Nephron progenitor cell (in vitro differentiated cells): ENCODE data around the gene JMJD1C.

Experiments
- DNase-seq: peaks from one replicate; pipeline ENCODE4 v3.0.0; 2021
- H3K27ac Mint-ChIP-seq: 2 replicates; pipeline ENCODE4 v1.8.0; 2021; ENCODE audit warnings: mild to moderate bottlenecking, moderate library complexity, mixed read lengths
- H3K27me3 Mint-ChIP-seq: 2 replicates; pipeline ENCODE4 v1.8.0; 2021; ENCODE audit warnings: mild to moderate bottlenecking, low read depth, mixed read lengths; ENCODE audit not compliant: poor library complexity
- H3K36me3 Mint-ChIP-seq: 2 replicates; pipeline ENCODE4 v1.8.0; 2021; ENCODE audit warnings: low read depth, mixed read lengths
- H3K4me1 Mint-ChIP-seq: 2 replicates; pipeline ENCODE4 v1.8.0; 2021; ENCODE audit warnings: mixed read lengths
- H3K4me3 Mint-ChIP-seq: 2 replicates; pipeline ENCODE4 v1.8.0; 2021; ENCODE audit warnings: mild to moderate bottlenecking, moderate library complexity, mixed read lengths
- H3K9me3 Mint-ChIP-seq: 2 replicates; pipeline ENCODE4 v1.8.0; 2021; ENCODE audit warnings: mild to moderate bottlenecking, moderate library complexity, mixed read lengths
- CTCF ChIP-seq: fragments of 200-600 bp; sonication (generic); IDR thresholded peaks from 2 replicates; pipeline ENCODE4 v1.5.0; 2021; ENCODE audit warnings: antibody characterized with exemption

Gene JMJD1C

GRCh38 chr10:63455507-63455906 is 10.3 kb downstream of the JMJD1C start:
- no peak for TF ChIP-seq CTCF
- Mint-ChIP-seq H3K9me3 (peaks cover 6% of the 10 kb centered on the region), H3K27me3 (no peaks in the 10 kb centered on the region), H3K36me3 (peaks cover 48% of the 10 kb centered on the region), H3K4me1 (peaks cover 5% of the 10 kb centered on the region), H3K27ac (no peak overlapping the region), H3K4me3 (no peak overlapping the region)
- DNase-seq: no peak

GRCh38 chr10:63454631-63455030 is 11.1 kb downstream of the JMJD1C start:
- H3K4me3 Mint-ChIP-seq: no peak overlapping the region
- peaks cover 5% of the 10 kb centered on the region for H3K4me1 Mint-ChIP-seq
- H3K27me3 Mint-ChIP-seq: no peaks in the 10 kb centered on the region
- DNase-seq: no peak
- H3K27ac Mint-ChIP-seq: peak overlapping the region; percentile 79
- peaks cover 6% of the 10 kb centered on the region for H3K9me3 Mint-ChIP-seq
- TF ChIP-seq CTCF: no peak
- H3K36me3 Mint-ChIP-seq: peaks cover 53% of the 10 kb centered on the region

- Mint-ChIP-seq H3K27ac (no peak overlapping the region), H3K9me3 (peaks cover 6% of the 10 kb centered on the region), H3K4me3 (no peak overlapping the region), H3K4me1 (peaks cover 4% of the 10 kb centered on the region), H3K27me3 (no peaks in the 10 kb centered on the region), H3K36me3 (peaks cover 63% of the 10 kb centered on the region)
- no peak for TF ChIP-seq CTCF
- no peak for DNase-seq
These were observed 13.3 kb downstream of the JMJD1C start for GRCh38 chr10:63452524-63452923.

- H3K27me3 Mint-ChIP-seq: no peaks in the 10 kb centered on the region
- no peak for DNase-seq
- H3K9me3 Mint-ChIP-seq: no peaks in the 10 kb centered on the region
- peaks cover 9% of the 10 kb centered on the region for H3K4me1 Mint-ChIP-seq
- TF ChIP-seq CTCF: no peak
- peaks cover 58% of the 10 kb centered on the region for H3K36me3 Mint-ChIP-seq
- H3K4me3 Mint-ChIP-seq: no peak overlapping the region
- H3K27ac Mint-ChIP-seq: no peak overlapping the region
These were observed 18.9 kb downstream of the JMJD1C start for GRCh38 chr10:63446716-63447440.

GRCh38 chr10:63441404-63441803 is 24.4 kb downstream of the JMJD1C start:
- TF ChIP-seq CTCF: no peak
- Mint-ChIP-seq H3K36me3 (peaks cover 17% of the 10 kb centered on the region), H3K4me1 (peaks cover 21% of the 10 kb centered on the region), H3K4me3 (no peak overlapping the region), H3K27ac (no peak overlapping the region), H3K9me3 (no peaks in the 10 kb centered on the region), H3K27me3 (no peaks in the 10 kb centered on the region)
- DNase-seq: no peak

GRCh38 chr10:63439607-63440006 is 26.2 kb downstream of the JMJD1C start:
- no peak for TF ChIP-seq CTCF
- DNase-seq: no peak
- H3K27ac Mint-ChIP-seq: no peak overlapping the region
- peaks cover 2% of the 10 kb centered on the region for H3K36me3 Mint-ChIP-seq
- no peak overlapping the region for H3K4me3 Mint-ChIP-seq
- H3K27me3 Mint-ChIP-seq: no peaks in the 10 kb centered on the region
- H3K4me1 Mint-ChIP-seq: peaks cover 27% of the 10 kb centered on the region
- no peaks in the 10 kb centered on the region for H3K9me3 Mint-ChIP-seq
